Measurements from ENCODE around the gene PKHD1.

Gene PKHD1

GRCh38 chr6:51992876-51993275, 94.5 kb downstream of the PKHD1 start:
- no peak for TF ChIP-seq CTCF (IDR thresholded peaks at IDR 0.05)

DNA sequence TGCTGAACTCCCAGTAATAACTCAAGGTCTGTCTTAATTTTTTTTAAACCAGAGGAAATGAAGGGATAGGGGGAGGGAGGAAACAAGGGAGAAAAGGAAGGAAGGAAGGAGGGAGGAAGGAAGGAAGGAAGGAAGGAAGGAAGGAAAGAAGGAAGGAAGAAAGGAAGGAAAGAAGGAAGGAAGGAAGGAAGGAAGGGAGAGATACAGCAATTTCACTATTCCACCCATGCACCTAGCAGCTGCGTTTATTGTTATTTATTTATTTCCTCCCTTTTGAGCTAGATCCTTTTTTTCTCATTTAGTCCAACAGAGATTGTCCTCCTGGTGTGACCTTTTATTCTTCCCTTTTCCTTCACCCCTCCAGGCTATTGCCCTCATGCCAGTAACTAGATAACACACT, 97.6 kb downstream of the PKHD1 start:
- no peak for TF ChIP-seq CTCF (IDR thresholded peaks at IDR 0.05)

DNA sequence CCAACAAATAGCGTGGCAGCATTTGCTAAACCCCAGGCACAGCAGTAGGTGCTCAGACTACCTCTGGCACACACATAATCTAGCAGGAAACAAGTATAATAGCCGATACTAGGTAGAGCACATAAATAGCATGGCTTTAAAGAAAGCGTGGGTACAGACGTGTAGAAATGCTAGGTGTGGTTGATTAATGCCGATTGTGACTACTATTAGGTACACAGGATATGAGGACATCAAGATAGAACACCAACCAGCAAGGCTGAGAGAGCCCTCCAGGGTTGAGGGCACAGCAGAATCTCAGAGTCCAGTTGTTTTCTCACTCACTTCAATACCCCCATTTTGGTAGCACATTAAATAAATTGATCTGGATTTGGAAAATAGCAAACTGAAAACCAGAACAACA, 100.5 kb downstream of the PKHD1 start:
- TF ChIP-seq CTCF (IDR thresholded peaks at IDR 0.05), result no peak

DNA sequence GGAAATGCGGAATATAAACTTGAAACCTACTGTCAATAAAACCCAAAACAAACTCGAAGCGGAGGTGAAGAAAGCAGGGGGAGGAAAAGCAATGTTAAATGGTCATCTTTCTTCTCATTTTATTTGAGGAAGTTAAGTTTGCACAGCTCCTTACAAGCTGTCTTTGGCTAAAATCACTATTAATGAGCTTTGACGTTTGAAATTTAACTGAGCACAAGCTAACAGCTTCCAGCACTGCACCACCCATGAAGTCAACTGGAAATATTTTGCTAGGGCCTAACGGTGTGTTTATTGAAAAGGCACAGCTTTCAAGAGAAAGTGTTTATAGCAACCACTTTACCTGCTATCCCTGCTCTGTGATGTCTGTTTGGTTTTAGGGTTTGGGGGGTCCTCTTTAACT, 103.8 kb downstream of the PKHD1 start:
- no peak for TF ChIP-seq CTCF (IDR thresholded peaks at IDR 0.05)

- TF ChIP-seq CTCF (IDR thresholded peaks at IDR 0.05), result no peak
Measured at GRCh38 chr6:51976374-51976773, 111.0 kb downstream of the PKHD1 start.

GRCh38 chr6:51972659-51973058, 114.8 kb downstream of the PKHD1 start:
- no peak for TF ChIP-seq CTCF (IDR thresholded peaks at IDR 0.05)

- no peak for TF ChIP-seq CTCF (IDR thresholded peaks at IDR 0.05)
Measured at GRCh38 chr6:51968265-51968664, 119.1 kb downstream of the PKHD1 start.

- no peak for TF ChIP-seq CTCF (IDR thresholded peaks at IDR 0.05)
Measured at GRCh38 chr6:51965222-51965801, 122.1 kb downstream of the PKHD1 start.

Measured in LNCAP (cell line).